Stimulated activated CD4-positive, alpha-beta T cell treated with anti-CD3 and anti-CD28 coated beads, TNF-alpha, amount 100 ng/mL, for 48 hours (primary cell): Measurements from ENCODE around the gene PPP1R9A.

Experiments
- DNase-seq, 3 donors: peaks; one replicate each; pipeline ENCODE4 v3.0.0-alpha.2; 2020; ENCODE audit warnings: low read depth in 3 of 3

PPP1R9A gene

DNA sequence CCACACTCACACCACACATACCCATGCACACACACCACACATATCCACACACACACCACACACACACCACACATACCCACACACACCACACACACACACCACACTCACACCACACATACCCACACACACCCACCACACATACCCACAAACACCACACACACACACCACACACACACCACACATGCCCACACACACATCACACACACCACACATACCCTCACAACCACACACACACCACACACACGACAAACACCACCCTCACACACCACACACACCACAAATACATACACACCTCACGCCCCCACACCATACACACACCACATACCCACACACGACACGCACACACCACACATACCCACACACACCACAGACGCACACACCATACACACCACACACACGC lies 297.2 kb downstream of the PPP1R9A start:
- no peak for DNase-seq

DNA sequence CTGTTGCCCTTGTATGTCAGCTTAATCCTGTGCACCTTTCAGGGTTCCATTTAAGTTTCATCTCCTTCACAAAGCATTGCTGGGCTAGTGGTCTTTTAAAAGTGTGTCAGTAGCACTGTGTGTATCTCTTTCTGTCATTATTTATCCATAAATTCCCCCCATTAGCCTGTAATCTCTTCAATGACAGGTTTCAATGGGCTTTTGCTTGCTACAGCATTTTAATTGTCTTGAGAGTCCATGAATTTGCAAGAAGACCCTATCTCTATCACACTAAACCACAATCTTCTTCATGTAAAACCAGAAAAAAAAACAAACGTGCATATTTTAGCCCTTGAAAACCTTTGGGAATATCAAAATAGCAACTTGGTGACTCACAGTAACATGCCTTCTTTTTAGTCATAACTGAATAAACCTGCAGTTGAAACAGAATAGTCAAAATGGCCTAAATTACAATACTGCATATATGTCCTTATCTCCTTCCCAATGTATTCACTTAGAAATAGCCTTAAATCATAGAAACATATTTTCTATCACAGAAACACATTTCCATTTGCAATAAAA lies 298.4 kb downstream of the PPP1R9A start:
- DNase-seq = no peak

DNA sequence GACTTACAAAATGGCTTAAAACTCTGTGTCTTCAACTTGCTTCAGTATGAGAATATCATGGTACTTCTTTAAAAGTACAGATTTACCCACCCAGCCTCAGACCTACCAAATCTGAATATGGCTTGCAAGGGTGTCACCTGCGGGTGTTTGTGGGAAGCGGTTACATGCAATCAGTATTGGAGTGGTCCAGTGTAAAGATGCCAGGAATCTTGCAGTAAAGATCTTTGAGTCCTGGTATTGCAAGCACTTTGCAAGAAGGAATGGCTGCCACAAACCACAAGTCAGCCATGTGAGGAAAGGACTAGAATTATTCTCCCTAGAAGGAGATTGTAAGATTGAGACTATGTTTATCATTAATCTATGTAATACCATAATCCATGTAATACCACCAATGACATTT lies 301.9 kb downstream of the PPP1R9A start:
- DNase-seq = no peak

DNA sequence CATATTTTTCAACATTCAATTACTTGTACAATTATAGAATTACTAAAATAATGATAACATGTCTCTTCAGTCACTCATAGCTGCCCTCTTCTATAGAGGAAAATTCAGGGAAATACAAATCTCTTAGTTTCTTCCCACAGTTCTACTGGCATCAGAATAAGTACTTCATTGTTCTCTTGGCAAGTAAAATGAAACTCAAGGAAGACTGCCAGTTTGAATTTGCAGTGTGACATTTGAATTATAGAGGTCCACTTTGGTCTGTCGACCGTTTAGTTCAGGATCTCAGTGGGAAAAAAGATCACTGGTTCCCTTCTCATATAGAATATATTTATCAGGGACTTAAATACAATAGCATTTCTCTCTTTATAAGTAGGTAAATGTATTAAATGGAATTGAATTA lies 302.4 kb downstream of the PPP1R9A start:
- DNase-seq = no peak

DNA sequence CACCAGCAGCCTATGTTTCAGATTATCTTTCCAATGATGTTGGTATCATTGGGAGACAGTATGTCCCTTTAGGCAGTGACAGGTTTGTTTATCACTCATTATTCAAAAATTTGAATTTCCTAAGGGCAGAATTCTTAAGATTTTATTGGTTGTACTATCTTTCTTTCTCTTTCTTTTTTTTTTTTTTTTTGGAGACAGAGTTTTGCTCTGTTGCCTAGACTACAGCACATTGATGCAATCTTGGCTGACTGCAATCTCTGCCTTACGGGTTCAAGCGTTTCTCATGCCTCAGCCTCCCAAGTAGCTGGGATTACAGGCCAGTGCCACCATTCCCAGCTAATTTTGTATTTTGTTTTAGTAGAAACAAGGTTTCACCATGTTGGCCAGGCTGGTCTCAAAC lies 305.8 kb downstream of the PPP1R9A start:
- no peak for DNase-seq

DNA sequence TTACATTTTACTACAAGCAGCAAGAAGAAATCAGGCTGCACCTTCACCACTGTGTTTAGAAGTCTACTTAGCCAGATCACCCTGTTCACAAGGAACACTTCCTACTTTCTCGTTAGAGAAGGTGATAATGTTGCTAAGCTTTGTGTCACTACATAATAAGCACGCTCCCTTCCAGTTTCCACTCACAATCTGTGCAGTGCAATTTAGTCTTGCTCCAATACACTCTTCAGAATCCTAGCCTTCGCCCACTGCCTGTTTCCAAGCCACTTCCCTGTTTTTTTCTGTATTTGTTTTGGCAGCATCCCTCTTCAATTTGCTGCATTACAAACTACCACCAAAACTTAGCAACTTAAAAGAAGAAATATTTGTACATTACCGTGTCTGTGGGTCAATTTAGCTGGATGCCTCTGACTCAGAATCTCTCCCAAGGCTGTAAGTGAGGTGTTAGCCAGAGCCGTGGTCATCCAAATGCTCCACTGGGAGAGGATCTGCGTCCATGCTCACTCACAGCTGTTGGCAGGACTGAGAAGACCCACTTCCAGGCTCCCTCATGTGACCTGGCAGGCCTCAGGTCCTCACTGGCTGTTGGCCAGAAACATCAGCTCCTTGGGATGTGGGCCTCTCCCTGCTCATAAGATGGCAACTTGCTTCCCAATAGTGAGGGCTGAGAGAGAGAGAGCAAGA lies 306.6 kb downstream of the PPP1R9A start:
- DNase-seq = no peak

DNA sequence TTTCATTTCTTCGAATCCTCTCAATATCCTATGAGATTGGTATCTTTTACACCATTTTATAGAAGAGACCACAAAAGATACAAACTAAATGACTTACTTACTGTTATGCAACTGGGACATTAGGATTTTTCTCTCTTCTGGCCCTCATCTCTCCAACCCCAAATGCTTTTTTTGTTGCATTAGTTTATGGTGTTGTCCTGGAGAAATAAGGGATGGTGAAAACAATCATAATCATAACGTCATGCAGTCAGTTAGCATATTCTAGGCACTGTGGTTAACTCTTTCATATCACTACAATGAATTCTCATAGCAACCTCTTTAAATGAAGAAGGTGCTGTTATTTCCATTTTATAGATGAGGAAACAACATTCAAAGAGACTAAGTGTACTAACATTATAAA lies 312.3 kb downstream of the PPP1R9A start:
- no peak for DNase-seq

DNA sequence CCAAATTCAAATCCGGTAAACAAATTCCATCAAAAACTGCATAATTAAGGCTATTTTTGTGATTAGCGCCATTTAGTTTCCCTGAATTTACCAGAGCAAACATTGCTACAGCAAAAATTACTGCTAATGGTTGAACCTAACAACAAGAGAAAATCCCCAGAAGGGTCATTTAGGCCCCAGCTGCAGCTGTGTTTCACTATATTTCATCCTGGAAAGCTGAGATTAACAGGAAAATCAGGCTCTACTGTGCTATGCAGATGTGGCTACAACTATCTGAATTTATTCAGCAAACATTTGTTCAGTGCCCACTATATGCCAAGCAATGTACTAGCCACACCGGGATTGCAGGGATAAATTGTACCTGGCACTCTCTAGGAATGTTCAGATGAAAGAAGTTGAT lies 312.9 kb downstream of the PPP1R9A start:
- DNase-seq = no peak

DNA sequence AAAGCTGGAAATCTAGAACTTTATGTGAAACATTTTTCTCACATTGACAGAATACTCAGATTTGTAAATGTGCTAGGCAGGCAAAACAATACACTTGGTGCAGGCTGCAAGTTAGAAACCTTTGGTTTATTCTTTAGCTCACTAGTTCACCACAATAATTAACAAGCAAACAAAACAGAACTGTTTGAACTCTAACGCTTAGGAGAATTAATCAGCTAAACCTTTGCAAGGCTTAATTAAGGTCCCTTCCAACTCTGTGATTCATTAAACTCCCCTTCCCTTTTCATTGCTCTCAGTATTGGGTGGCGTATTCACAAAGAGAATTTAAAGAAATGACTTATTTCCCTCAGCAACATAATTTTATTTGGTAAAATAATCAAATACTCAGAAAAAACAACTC lies 317.9 kb downstream of the PPP1R9A start:
- no peak for DNase-seq

DNA sequence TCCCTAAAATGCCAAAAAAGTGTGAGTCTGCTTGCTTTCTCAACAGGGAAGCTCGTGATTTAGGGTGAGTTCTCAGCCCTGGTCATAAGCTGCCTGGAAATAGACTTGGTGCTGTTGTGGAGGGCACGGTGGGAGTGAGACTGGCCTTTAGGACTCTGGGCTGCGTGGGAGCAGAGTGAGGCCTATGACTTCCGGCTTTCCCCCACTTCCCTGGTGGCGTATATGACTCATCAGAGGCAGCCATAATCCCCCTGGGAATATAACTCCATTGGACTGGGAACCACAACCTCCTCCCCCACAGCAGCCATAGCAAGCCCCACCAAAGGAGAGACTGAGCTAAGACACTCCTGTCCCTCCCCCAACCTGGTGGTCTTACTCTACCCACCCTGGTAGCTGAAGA lies 321.9 kb downstream of the PPP1R9A start:
- no peak for DNase-seq

DNA sequence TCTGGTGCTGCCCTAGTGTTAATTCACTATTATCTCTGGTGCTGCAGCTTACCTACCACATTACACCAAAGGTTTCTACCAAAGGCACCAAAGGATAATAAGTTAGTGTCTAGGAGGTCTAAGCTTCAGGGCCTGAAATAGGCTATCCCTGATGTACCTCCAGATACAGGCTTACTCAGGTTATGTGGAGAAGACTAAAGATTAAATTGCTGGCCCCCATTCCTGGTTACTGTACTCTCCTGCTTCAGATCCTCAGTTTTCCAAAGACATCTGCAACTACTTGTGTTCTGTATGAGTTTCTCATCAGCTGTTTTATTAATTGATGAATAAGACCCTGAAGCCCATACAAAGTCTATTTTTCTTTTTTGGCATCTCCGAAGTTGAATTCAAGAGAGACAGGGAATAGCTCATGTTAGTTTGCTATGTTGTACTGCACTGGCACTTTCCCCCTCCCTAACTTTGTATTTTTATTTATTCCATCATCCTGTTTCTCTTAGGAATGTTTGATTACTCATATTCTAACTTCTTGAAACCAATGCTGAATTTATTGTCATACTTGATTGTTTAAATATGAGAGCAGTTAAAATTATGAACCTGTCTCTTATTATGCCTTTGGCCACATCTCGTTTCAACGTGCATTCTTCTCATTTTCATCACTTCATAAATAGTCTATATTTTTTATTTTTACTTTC lies 331.0 kb downstream of the PPP1R9A start:
- DNase-seq = no peak

DNA sequence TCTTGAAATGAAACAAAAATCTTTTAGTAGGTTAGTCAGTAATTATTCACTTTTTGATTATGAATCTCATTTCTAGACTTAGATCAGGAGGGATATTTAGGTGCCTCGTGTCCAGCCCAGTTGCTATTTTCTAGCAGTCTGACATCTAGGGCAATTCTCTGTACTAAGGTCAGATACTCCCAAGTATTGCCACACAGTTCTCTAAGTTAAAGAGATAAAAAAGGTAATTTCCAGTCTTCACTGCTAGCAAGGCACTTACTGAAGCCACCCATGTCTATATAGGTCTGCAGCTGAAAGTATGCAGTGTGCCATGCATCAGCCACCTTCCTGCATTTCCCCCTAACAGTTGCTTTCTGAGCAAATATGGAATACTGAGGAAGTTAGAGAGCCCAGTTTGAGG lies 333.5 kb downstream of the PPP1R9A start:
- no peak for DNase-seq

DNA sequence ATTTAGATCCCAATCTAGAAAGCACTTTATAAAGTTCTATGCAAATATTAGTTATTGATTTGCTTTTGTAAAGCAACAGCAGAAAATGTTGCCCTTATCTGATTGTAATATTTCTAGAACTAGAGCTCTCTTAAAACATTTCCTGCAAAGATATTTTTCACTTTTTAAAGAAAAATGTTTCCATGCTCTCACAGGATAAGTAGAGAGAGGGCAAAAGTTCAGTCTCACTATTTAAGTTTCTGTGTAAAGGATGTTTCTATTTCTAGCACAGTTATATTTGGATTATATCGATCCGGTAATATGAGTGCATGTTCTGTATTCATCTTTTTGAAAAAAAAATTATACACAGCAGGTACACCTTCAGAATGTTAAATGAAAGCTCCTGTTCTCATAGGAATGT lies 334.9 kb downstream of the PPP1R9A start:
- no peak for DNase-seq

DNA sequence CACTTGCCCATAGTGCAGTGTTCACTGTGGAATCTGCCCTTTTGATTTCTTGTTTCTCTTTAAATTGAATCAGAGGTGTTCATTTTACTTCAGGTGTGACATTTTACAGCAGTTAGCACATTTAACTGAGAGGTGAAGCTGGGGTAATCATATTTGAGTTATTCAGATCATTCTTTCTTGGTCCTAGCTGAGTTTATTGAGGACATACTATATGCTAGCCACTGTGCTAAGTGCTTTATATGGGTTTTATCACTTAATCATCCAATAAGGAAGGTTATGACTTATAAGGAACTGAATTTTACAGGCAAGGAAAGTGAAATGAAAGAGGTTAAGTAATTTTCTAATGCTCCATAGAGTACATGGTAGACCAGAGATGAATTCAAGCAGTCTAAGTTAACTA lies 337.2 kb downstream of the PPP1R9A start:
- DNase-seq = no peak

DNA sequence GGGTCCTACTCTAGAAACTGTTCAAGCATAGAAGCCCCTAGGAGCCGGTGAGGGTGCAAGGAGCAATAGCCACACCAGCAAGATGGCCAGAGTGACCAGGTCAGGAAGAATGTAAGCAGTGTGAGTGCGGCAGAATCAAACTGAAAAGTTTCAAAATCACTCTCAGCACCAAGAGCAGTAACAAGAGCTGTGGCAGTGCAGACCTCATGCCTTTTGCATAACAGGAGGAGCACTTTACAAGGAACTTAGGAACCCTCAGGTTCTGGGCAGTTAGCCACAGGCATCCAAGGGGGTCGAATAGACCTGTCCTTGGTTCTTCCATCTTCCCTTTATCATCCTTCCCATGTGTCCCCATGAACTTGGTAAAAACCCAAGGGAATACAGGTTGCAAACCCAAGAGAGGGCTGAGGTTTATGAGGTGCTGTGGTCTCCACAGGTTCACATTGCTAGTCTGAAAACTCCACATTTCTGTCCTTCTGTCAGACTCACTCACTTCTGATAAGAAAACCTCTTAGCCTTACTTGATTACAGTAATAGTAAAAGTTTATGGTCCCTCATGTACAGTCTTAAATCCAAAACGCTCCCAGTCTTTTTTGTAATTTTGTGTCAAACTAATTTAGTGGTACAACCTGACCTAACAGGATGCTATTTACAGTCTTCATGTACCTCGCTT lies 338.6 kb downstream of the PPP1R9A start:
- no peak for DNase-seq

DNA sequence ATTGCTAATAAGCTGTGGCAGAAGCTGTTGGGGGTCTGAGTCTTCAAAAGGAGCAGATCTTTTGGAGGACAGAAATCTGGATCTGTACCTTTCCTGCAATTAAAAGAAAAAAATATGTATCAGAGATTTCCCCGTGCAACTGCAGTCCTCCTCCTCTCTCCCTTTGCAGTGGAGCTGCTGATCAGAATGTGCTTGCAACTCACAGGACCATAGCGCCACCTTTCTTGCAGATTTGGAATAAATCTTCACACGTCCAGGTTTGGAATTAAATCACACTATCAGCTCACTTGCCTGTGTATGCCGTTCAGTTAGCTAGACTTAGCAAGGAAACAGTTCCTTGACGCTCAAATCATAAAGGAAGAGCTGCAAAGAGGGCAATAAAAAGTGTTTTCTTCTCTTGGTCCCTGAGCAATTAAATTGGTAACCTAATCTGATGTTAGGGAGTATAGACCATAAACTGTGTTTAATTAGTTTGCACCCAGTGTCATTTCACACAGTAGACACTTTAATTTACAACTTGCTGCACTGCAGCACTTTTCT lies 339.5 kb downstream of the PPP1R9A start:
- peak in 2 of 3 donors; percentile 0 to 3 for DNase-seq

DNA sequence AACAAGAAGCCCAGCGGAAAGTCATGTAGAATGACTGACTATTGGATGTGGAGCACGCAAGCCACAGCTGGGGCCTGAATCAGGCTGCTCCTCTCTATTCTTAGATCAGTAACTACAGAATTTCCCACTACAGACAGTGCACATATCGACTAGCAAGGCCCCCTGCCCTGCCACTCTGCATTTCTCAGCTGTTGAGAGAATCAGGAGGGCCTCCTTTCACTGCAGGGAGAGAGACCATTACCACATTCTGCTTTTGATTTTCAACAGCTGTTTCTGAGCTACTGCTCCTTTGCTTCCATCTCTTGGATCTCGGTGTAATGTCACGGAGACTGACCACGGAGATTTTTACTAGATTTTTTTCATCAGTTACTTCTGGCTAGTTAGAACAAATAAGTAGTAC lies 343.2 kb downstream of the PPP1R9A start:
- no peak for DNase-seq

DNA sequence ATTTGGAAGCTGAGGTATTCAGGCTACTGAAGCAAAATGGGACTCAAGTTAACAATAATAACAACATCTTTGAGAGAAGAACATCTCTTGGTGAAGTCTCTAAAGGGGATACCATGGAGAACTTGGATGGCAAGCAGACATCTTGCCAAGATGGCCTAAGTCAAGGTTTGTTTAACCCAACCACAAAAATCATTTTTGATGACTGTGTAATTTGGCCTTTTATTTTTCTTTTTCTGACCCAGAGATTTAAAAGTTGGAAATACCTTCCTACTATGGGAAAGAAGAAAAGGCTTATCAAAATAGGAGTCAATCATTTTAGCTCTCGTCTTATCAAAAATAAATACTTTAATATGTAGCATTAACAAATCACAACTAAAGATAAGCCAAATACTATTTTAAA lies 344.6 kb downstream of the PPP1R9A start:
- no peak for DNase-seq

DNA sequence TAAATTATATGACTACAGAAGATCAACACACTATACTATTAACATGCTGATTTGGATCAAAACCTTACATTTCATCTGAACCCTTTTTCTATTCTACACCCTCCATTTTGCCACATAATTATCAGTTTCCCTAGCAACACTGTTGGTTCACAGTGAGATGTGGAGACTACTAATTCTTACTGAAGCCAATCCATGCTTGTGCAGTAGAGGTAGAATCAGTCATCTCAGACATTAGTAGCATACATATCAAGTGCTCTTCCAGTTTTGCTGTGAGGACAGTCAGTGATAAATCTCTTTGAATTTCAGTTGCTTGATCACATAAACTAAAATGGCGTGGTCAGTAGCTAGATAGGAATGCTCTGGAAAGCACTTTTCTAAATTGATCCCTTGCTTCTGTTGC lies 346.6 kb downstream of the PPP1R9A start:
- no peak for DNase-seq

DNA sequence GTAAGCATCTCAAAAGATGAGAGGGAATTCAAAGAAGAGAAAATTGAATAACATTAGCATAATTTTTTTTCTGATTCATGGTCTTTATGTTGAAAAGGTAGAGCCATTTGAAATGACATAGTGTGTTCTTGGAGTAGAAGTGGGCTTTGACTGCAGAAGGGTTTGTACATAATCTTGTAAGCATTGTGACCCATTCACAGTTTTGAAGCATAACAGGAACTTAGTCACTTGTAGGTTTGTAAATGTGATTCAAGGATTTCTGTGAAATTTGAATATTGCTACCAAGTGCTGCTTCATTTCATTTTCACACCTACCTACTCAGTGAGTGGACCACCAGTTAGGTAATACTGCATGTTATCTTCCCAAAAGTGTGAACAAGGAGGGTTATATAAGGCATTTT lies 348.3 kb downstream of the PPP1R9A start:
- no peak for DNase-seq

DNA sequence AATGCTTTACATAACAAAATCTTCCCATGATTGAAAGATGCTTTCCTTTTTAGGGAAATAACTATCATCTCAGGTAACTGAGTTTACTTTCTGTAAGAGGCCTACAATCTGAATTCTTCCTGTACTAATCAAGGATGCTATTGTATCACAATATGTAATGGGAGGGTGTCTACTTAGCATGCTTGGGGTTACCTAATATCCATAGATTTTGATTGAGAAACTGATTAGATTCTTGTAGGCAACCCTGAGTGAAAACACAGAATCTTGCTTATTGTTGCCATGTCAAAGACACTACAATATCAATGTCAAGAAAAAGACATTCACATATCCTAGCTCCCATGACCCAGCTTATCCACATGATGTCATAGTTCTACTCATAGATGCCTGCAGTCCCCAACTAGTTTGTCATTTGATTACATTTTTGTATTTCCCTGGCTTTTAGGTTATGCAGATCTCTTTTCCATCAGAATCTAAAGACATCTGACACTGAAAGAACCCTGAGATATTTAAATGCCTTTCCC lies 354.6 kb downstream of the PPP1R9A start:
- DNase-seq = no peak

DNA sequence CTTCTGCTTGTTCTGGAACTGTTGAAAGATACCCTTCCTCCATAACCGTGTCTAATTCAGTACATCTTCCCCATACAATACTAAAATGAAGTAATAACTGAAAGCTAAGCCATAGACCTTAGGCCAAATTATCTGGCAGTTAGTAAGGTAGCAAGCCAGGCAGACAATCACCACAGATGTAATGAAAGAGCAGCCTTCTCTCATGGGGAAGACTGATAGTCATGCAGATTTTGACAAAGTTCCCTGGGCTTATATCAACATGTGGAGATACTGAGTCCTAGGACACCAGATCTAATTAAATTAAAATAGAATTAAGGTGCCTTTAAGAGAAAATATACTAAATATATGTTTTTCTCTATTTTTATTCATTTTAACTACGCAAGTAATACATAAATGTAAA lies 355.5 kb downstream of the PPP1R9A start:
- no peak for DNase-seq
